ENCODE results near the gene RBM10. TPM values are rescaled to one million over a fixed set of nuclear protein-coding genes. Genes with fewer than 3 reads are reported as not detected.

Gene RBM10
- total and polyA plus RNA-seq, 2 donors (not counting 3 experiments of a cell fraction or from before 2014, with no cell fraction given) = 37.3 to 51.5 TPM

- peaks cover under 1% of the 10 kb centered on the region for H3K79me2 ChIP-seq (ENCODE audit: control insufficient read depth, insufficient read depth, low read length)
- DNase-seq (ENCODE audit: low read depth, low spot score) (no peak), FAIRE-seq (no peak)
- CTCF ChIA-PET = interaction anchor here (1.1 kb wide), 1 partner anchor 318 kb away, joined by 4 read pairs; no protein-coding TSS in a partner anchor
- H3K4me1 ChIP-seq (ENCODE audit: control insufficient read depth, extremely low read depth, insufficient read depth, low read length) = no peaks in the 10 kb centered on the region
- no peaks in the 10 kb centered on the region for H4K20me1 ChIP-seq (replicated peaks; ENCODE audit: control insufficient read depth, extremely low read depth, insufficient read depth, low read length)
- no peaks in the 10 kb centered on the region for H3K9me3 ChIP-seq (replicated peaks; ENCODE audit: control insufficient read depth, insufficient read depth, low read length)
- H3K27ac ChIP-seq (ENCODE audit: insufficient read depth, low read depth, low read length) = no peak overlapping the region
- no peak for TF ChIP-seq EZH2 (IDR thresholded peaks at IDR 0.05; ENCODE audit: borderline replicate concordance, low read depth, low read length, severe bottlenecking)
- TF ChIP-seq POLR2A (IDR thresholded peaks at IDR 0.05; ENCODE audit: low read depth, low read length) = no peak
- no peak overlapping the region for H3K9ac ChIP-seq (replicated peaks; ENCODE audit: extremely low read depth, insufficient read depth, low read length)
- H3K9me1 ChIP-seq (replicated peaks; ENCODE audit: control insufficient read depth, extremely low read depth, insufficient read depth, low read length) = no peaks in the 10 kb centered on the region
- H3K4me2 ChIP-seq (ENCODE audit: insufficient read depth, low read length) = no peak overlapping the region
- H3K4me3 ChIP-seq (replicated peaks in 1 of 3; ENCODE audit: insufficient read depth in 1 of 3, low read depth in 1 of 3, low read length in 3 of 3) = no peak overlapping the region
- BruUV-seq (replicated peaks) = no TSS peak
- no peak overlapping the region for H2AFZ ChIP-seq (ENCODE audit: low read depth, low read length)
- no peaks in the 10 kb centered on the region for H3K27me3 ChIP-seq (ENCODE audit: control insufficient read depth in 2 of 2, insufficient read depth in 2 of 2, low read length in 2 of 2)
- dilution Hi-C loops (cut with MboI; ENCODE audit: extremely low pct_ligation_motif_present, low sequenced_read_pairs) = no loop called here
- POLR2A ChIA-PET = no interaction called here
- peaks cover 16 to 59% of the 10 kb centered on the region in 2 experiments for H3K36me3 ChIP-seq (ENCODE audit: control insufficient read depth in 2 of 2, extremely low read depth in 1 of 2, insufficient read depth in 2 of 2, low read length in 2 of 2)
- intact Hi-C loops (cut with micrococcal nuclease) = no loop called here
Measured at GRCh38 chrX:47204970-47205369, 59.9 kb downstream of the RBM10 start.

GRCh38 chrX:47206316-47206715 lies 61.3 kb downstream of the RBM10 start:
- no TSS peak for BruUV-seq (replicated peaks)
- dilution Hi-C loops (cut with MboI; ENCODE audit: extremely low pct_ligation_motif_present, low sequenced_read_pairs) = no loop called here
- ChIA-PET POLR2A (no interaction called here), CTCF (interaction anchor here (0.8 to 1.1 kb wide), 2 partner anchors 178 to 317 kb away, joined by 3 to 4 read pairs; no protein-coding TSS in a partner anchor)
- peak; percentile 43 for FAIRE-seq
- Histone ChIP-seq H3K9me3 (replicated peaks; ENCODE audit: control insufficient read depth, insufficient read depth, low read length) (no peaks in the 10 kb centered on the region), H3K9ac (replicated peaks; ENCODE audit: extremely low read depth, insufficient read depth, low read length) (no peak overlapping the region), H3K9me1 (replicated peaks; ENCODE audit: control insufficient read depth, extremely low read depth, insufficient read depth, low read length) (no peaks in the 10 kb centered on the region), H3K4me1 (ENCODE audit: control insufficient read depth, extremely low read depth, insufficient read depth, low read length) (no peaks in the 10 kb centered on the region), H2AFZ (ENCODE audit: low read depth, low read length) (no peak overlapping the region), H3K79me2 (ENCODE audit: control insufficient read depth, insufficient read depth, low read length) (no peaks in the 10 kb centered on the region), H3K4me2 (ENCODE audit: insufficient read depth, low read length) (no peak overlapping the region), H3K36me3 (ENCODE audit: control insufficient read depth in 2 of 2, extremely low read depth in 1 of 2, insufficient read depth in 2 of 2, low read length in 2 of 2) (peaks cover 14 to 56% of the 10 kb centered on the region in 2 experiments), H4K20me1 (replicated peaks; ENCODE audit: control insufficient read depth, extremely low read depth, insufficient read depth, low read length) (no peaks in the 10 kb centered on the region), H3K4me3 (replicated peaks in 1 of 3; ENCODE audit: insufficient read depth in 1 of 3, low read depth in 1 of 3, low read length in 3 of 3) (no peak overlapping the region), H3K27ac (ENCODE audit: insufficient read depth, low read depth, low read length) (no peak overlapping the region), H3K27me3 (ENCODE audit: control insufficient read depth in 2 of 2, insufficient read depth in 2 of 2, low read length in 2 of 2) (no peaks in the 10 kb centered on the region)
- intact Hi-C loops (cut with micrococcal nuclease) = no loop called here
- no peak for TF ChIP-seq MAX (IDR thresholded peaks at IDR 0.05; ENCODE audit: insufficient read depth, insufficient read length)
- no peak for TF ChIP-seq GATA2 (IDR thresholded peaks at IDR 0.05; ENCODE audit: insufficient read depth, insufficient read length, low read depth, low read length)
- no peak for TF ChIP-seq POLR2AphosphoS5 (IDR thresholded peaks at IDR 0.05; ENCODE audit: insufficient read depth, low read depth, low read length)
- no peak for DNase-seq (ENCODE audit: low read depth, low spot score)

All from endothelial cell of umbilical vein (primary cell).